SK-N-MC (cell line): ENCODE results near the gene SWT1.

Source experiments
- DNase-seq: peaks from one replicate; pipeline ENCODE4 v3.0.0-alpha.2; 2011; ENCODE audit warnings: low read depth, low spot score
- H3K27ac ChIP-seq: fragments of 200-600 bp; sonication (generic); 2 replicates; pipeline ENCODE4 v1.5.1; 2016; ENCODE audit warnings: mixed run types
- H3K36me3 ChIP-seq: fragments of 200-600 bp; sonication (generic); 2 replicates; pipeline ENCODE4 v1.6.1; 2017; ENCODE audit warnings: antibody characterized with exemption, low read length, mixed read lengths; ENCODE audit not compliant: insufficient read depth
- H3K4me3 ChIP-seq: fragments of 200-600 bp; sonication (generic); 2 replicates; pipeline ENCODE4 v1.5.1; 2016
- H3K9ac ChIP-seq: fragments of 200-600 bp; sonication (generic); 2 replicates; pipeline ENCODE4 v1.8.0; 2017; ENCODE audit warnings: mixed run types, mixed read lengths; ENCODE audit not compliant: insufficient read length
- H3K9me3 ChIP-seq: fragments of 200-600 bp; sonication (generic); 2 replicates; pipeline ENCODE4 v1.6.1; 2017; ENCODE audit warnings: low read depth, mild to moderate bottlenecking, antibody characterized with exemption, low read length, moderate library complexity, mixed read lengths
- EZH2 ChIP-seq: fragments of 200-600 bp; sonication (generic); IDR thresholded peaks from one replicate; pipeline ENCODE4 v1.6.1; 2017; ENCODE audit warnings: antibody characterized with exemption
- FOXP2 ChIP-seq: optimal IDR thresholded peaks from 2 replicates; pipeline ENCODE3; 2011; ENCODE audit warnings: mild to moderate bottlenecking, moderate library complexity; ENCODE audit not compliant: insufficient read depth; ENCODE audit errors: extremely low read length, control extremely low read depth
- POLR2AphosphoS5 ChIP-seq: IDR thresholded peaks from 2 replicates; pipeline ENCODE4 v1.6.1; 2012; ENCODE audit warnings: mild to moderate bottlenecking, low read depth, low read length, borderline replicate concordance

Gene SWT1

GRCh38 chr1:185257950-185258208 lies 100.9 kb downstream of the SWT1 start:
- no peak overlapping the region for H3K27ac ChIP-seq
- no peak for TF ChIP-seq FOXP2
- no peak for TF ChIP-seq POLR2AphosphoS5
- TF ChIP-seq EZH2: no peak
- no peak overlapping the region for H3K9ac ChIP-seq
- H3K36me3 ChIP-seq: no peaks in the 10 kb centered on the region
- H3K4me3 ChIP-seq: no peak overlapping the region
- no peaks in the 10 kb centered on the region for H3K9me3 ChIP-seq
- DNase-seq: no peak

GRCh38 chr1:185258676-185259075 lies 101.7 kb downstream of the SWT1 start:
- no peak for DNase-seq
- no peak overlapping the region for H3K27ac ChIP-seq
- no peaks in the 10 kb centered on the region for H3K36me3 ChIP-seq
- no peak overlapping the region for H3K9ac ChIP-seq
- no peaks in the 10 kb centered on the region for H3K9me3 ChIP-seq
- TF ChIP-seq EZH2: no peak
- no peak for TF ChIP-seq FOXP2
- no peak for TF ChIP-seq POLR2AphosphoS5
- no peak overlapping the region for H3K4me3 ChIP-seq

- Histone ChIP-seq H3K36me3 (no peaks in the 10 kb centered on the region), H3K4me3 (no peak overlapping the region), H3K9me3 (no peaks in the 10 kb centered on the region), H3K27ac (no peak overlapping the region), H3K9ac (no peak overlapping the region)
- no peak for TF ChIP-seq FOXP2
- TF ChIP-seq EZH2: no peak
- TF ChIP-seq POLR2AphosphoS5: no peak
- no peak for DNase-seq
Measured at GRCh38 chr1:185260611-185261010, 103.6 kb downstream of the SWT1 start.

GRCh38 chr1:185262151-185262550 lies 105.2 kb downstream of the SWT1 start:
- Histone ChIP-seq H3K9me3 (no peaks in the 10 kb centered on the region), H3K27ac (no peak overlapping the region), H3K4me3 (no peak overlapping the region), H3K36me3 (no peaks in the 10 kb centered on the region), H3K9ac (no peak overlapping the region)
- no peak for DNase-seq
- TF ChIP-seq FOXP2: no peak
- TF ChIP-seq EZH2: no peak
- no peak for TF ChIP-seq POLR2AphosphoS5

- DNase-seq: no peak
- no peak for TF ChIP-seq FOXP2
- no peak for TF ChIP-seq POLR2AphosphoS5
- TF ChIP-seq EZH2: no peak
- Histone ChIP-seq H3K36me3 (no peaks in the 10 kb centered on the region), H3K9ac (no peak overlapping the region), H3K27ac (no peak overlapping the region), H3K9me3 (no peaks in the 10 kb centered on the region), H3K4me3 (no peak overlapping the region)
Measured at GRCh38 chr1:185263292-185263691, 106.3 kb downstream of the SWT1 start.

GRCh38 chr1:185263780-185264179 lies 106.8 kb downstream of the SWT1 start:
- H3K9me3 ChIP-seq: no peaks in the 10 kb centered on the region
- H3K9ac ChIP-seq: no peak overlapping the region
- H3K4me3 ChIP-seq: no peak overlapping the region
- TF ChIP-seq POLR2AphosphoS5: no peak
- H3K36me3 ChIP-seq: no peaks in the 10 kb centered on the region
- no peak for DNase-seq
- no peak overlapping the region for H3K27ac ChIP-seq

GRCh38 chr1:185265314-185265713 lies 108.3 kb downstream of the SWT1 start:
- Histone ChIP-seq H3K4me3 (no peak overlapping the region), H3K27ac (no peak overlapping the region), H3K9ac (no peak overlapping the region), H3K36me3 (no peaks in the 10 kb centered on the region), H3K9me3 (no peaks in the 10 kb centered on the region)
- DNase-seq: no peak
- TF ChIP-seq EZH2 (no peak), FOXP2 (no peak), POLR2AphosphoS5 (no peak)

- Histone ChIP-seq H3K9me3 (no peaks in the 10 kb centered on the region), H3K27ac (no peak overlapping the region), H3K36me3 (no peaks in the 10 kb centered on the region), H3K9ac (no peak overlapping the region), H3K4me3 (no peak overlapping the region)
- no peak for DNase-seq
- TF ChIP-seq FOXP2: peak; percentile 11
- TF ChIP-seq POLR2AphosphoS5: no peak; the same call in 1 of the 2 replicates
- no peak for TF ChIP-seq EZH2
Measured at GRCh38 chr1:185267301-185267700, 110.3 kb downstream of the SWT1 start.

- no peaks in the 10 kb centered on the region for H3K9me3 ChIP-seq
- H3K4me3 ChIP-seq: no peak overlapping the region
- TF ChIP-seq POLR2AphosphoS5 (no peak), EZH2 (no peak), FOXP2 (no peak)
- H3K9ac ChIP-seq: no peak overlapping the region
- H3K36me3 ChIP-seq: no peaks in the 10 kb centered on the region
- H3K27ac ChIP-seq: no peak overlapping the region
- DNase-seq: no peak
Measured at GRCh38 chr1:185267701-185268100, 110.7 kb downstream of the SWT1 start.
